ENCODE results near the gene SEMA7A.
"Not testable (repeated sequence)": the region's sequence is repeated elsewhere in the genome, so short reads cannot be mapped to it uniquely, and the experiment has no call there.

SEMA7A gene

GRCh38 chr15:74399511-74400312 lies 34.0 kb downstream of the SEMA7A start:
- DNase-seq = peak in 1 of 2 donors; percentile 43

GRCh38 chr15:74399100-74399499 lies 34.7 kb downstream of the SEMA7A start:
- DNase-seq = no peak

GRCh38 chr15:74398183-74398582 lies 35.6 kb downstream of the SEMA7A start:
- DNase-seq = no peak

DNA sequence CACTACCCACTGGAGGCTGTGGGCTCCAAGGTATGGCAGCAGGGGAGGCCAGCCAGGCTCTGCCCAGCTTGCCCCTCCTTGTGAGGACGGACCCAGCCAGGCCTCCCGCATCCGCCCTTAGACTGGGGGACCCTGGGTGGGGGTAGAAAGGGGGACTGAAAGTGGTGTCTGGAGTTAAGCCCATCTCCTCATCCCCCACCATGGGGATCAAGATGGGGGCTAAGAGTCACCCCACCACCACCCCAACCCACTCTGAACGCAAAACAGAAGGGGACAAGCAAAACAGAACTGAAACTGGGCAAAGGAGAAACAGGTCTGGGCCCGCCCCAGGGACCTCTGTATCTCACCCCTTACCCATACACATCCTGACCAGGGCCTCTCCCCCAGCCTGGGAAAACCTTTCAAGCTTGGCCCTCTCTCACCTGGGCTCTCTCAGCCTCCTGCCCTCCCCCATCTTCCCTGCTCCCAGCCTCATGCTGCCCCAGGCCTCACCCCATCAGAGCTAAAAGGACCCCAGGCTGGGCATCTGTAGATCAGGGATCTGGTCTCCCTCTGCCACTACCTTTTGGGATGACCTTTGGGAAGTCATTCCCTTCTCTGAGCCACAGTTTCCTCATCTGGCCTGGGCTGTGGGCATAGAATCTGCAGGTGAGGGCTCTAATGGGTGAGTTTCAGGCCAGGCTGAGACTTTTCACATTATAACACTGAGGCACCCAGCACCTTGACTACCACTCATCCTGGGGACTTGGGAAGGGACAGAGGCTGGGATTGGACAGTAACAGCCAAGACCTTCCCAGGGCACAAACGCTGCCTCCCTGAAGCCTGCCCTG lies 36.3 kb downstream of the SEMA7A start:
- peak in 1 of 2 donors; percentile 67 for DNase-seq

GRCh38 chr15:74396445-74397238 lies 37.1 kb downstream of the SEMA7A start:
- peak in 1 of 2 donors; percentile 84 for DNase-seq

DNA sequence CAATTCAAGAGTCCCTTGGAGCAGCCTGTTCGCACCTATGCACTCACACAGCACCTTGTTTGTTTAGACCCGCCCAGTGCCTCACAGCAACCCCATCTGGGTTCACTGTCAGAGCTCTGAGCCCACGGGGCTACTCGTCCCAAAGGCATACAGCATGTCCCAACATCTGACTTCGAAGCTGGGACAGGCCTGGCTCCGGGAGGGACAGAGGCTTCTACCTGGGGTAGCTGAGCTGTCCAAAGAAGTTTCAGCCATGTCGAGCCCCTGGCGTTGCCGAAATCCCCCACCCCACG lies 37.7 kb downstream of the SEMA7A start:
- DNase-seq = no peak

- DNase-seq = no peak
These were observed 38.2 kb downstream of the SEMA7A start for GRCh38 chr15:74395319-74396145.

GRCh38 chr15:74394090-74394846 lies 39.5 kb downstream of the SEMA7A start:
- DNase-seq = no peak

- DNase-seq = no peak
These were observed 40.3 kb downstream of the SEMA7A start for GRCh38 chr15:74393423-74393822.

GRCh38 chr15:74392902-74393301 lies 40.9 kb downstream of the SEMA7A start:
- no peak for DNase-seq

DNA sequence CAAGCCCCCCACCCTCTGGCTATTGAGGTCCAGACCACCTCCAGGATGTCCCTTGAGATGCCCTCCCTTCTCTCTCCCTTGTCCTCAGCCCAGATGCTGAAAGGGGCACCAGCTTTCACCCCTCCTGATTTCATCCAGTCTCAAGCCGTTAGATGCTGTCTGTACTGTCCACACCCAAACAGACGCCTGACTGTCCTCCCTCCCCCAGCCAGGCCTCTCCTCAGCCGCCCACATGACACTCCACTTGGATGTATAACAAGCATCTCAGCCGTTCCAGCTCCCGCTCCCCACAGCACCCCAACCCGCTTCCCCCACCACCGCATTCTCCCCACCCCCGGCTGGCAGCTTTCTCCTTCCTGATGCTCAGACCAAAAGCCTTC lies 41.3 kb downstream of the SEMA7A start:
- DNase-seq = no peak

- no peak for DNase-seq
These were observed 41.9 kb downstream of the SEMA7A start for GRCh38 chr15:74391582-74392450.

- DNase-seq = peak in 1 of 2 donors; percentile 42
These were observed 43.0 kb downstream of the SEMA7A start for GRCh38 chr15:74390647-74391288.

DNA sequence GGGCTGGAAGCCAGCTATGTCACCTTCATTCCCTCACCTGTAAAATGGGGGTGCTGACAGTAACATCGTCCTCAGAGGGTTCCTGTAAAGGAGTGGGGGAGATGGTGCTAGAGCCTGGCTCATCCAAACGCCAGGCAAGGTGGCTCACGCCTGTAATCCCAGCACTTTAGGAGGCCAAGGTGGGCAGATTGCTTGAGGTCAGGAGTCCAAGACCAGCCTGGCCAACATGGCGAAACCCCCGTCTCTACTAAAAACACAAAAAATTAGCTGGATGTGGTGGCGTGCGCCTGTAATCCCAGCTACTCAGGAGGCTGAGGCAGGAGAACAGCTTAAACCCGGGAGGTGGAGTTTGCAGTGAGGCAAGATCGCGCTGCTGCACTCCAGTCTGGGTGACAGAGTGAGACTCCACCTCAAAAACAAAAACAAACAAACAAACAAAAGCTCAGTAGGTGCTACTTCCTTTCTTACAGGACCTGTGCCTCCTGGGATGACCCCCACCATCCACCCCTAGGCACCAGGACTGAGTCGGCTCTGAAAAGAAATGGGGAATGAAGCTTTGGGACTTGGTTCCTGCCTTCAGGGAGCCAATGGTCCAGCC lies 43.6 kb downstream of the SEMA7A start:
- DNase-seq = not testable (repeated sequence)

GRCh38 chr15:74389241-74390048 lies 44.3 kb downstream of the SEMA7A start:
- DNase-seq = no peak

DNA sequence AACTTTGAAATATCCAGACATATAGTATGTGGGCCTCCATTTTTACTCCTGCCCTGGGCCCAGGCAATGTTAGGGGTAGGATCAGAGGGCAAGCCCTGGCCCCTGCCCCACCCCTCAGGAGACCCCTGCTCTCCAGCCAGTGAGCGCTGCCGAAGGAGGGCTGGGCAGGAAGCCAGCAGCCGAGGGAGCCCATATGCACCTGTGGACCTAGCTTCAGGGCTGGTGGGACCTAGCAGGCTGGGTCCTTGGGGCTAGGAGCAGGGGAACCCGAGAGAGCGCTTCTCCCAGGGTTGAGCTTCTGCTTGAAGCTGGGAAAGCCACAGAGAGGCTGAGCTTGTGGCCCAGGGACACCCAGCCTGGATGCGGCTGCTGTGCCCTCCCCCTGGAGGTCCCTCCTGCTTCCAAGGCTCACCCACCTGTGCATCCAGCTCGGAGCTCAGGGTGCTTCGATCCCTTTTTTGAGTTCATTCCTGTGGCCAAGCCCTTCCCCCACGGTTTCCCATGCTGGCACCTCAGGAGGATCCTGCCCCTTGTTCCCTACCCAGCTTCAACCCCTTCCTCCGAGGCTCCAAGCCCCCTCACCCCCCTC lies 45.3 kb downstream of the SEMA7A start:
- no peak for DNase-seq

- DNase-seq = no peak
These were observed 46.0 kb downstream of the SEMA7A start for GRCh38 chr15:74387621-74388362.

DNA sequence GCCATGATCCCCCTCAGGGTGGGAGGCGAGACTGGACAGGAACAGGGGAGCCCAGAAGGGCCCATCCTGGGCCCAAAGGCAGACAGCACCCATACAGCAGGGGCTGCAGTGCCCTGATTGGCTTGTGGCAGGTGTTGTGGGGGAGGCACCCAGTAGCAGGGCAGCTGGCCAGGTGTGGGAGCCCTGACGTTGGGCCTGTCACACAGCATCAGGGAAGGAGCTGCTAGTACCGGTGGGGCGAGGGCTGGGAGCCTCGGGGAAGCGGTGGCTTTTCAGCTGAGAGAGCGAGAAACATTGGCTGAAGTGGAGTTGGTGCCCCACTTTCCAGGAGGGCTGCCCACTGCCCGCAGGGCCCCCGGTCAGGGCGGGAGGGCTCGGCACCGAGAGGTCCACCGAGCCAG lies 46.6 kb downstream of the SEMA7A start:
- no peak for DNase-seq
